GM12801 (cell line): ENCODE results near the gene ZFP2.

Source experiments
- TF ChIP-seq, protein P1 (sequence below): IDR thresholded peaks from one replicate; pipeline ENCODE4 v1.5.1; 2011; ENCODE audit warnings: control low read depth; ENCODE audit not compliant: insufficient read length; ENCODE audit errors: extremely low read depth

The ZFP2 gene

DNA sequence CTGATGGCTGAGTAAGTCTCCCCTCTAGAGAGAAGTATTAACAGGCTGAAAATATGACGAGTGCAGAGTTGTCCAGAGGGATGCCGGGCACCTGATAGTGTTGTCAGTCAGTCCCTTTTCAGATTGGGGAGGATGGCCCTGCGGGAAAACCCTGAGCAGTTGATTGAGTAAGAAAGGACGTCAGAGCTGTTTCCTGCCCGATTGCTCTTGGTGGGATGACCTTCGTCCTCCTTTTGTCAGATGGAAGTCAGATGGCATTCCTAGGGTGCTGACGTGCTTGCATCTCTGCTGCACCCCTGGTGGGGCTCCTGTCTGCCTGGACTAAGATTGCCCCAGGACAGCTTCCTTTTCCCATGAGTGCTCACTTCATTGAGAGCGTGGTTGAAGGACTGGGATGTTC lies 26.1 kb upstream of the ZFP2 start:
- TF ChIP-seq, protein P1, sequence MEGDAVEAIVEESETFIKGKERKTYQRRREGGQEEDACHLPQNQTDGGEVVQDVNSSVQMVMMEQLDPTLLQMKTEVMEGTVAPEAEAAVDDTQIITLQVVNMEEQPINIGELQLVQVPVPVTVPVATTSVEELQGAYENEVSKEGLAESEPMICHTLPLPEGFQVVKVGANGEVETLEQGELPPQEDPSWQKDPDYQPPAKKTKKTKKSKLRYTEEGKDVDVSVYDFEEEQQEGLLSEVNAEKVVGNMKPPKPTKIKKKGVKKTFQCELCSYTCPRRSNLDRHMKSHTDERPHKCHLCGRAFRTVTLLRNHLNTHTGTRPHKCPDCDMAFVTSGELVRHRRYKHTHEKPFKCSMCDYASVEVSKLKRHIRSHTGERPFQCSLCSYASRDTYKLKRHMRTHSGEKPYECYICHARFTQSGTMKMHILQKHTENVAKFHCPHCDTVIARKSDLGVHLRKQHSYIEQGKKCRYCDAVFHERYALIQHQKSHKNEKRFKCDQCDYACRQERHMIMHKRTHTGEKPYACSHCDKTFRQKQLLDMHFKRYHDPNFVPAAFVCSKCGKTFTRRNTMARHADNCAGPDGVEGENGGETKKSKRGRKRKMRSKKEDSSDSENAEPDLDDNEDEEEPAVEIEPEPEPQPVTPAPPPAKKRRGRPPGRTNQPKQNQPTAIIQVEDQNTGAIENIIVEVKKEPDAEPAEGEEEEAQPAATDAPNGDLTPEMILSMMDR = no peak

DNA sequence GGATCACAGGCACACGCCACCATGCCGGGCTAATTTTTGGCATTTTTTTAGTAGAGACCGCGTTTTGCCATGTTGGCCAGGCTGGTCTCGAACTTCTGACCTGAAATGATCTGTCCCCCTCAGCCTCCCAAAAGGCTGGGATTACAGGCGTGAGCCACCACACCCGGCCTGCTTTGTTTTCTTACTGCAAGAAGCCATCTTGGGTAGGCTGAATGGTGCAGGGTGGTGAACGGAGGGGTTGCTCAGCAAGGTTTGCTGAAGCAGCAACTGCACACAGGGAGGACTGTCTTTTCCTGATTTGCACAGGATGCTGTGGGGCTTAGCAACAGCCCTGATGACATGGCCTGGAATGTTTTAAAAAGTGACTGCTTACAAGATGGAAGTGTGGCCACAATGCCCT lies 25.3 kb upstream of the ZFP2 start:
- TF ChIP-seq, protein P1 = no peak

DNA sequence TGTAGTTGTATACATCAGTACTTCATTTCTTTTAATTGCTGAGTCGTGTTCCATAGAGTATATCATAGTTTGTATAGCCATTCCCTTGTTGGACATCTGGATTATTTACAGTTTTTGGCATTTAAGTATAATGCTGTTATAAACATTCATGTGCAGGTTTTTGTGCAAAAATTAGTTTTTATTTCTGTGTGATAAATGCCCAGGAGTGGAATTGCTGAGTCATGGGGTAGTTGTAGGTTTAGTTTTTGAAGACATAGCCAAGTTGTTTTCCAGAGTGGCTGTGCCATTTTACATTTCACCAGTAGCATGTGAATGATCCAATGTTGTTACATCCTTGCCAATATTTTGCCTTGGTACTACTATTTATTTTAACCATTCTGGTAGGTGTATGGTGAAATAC lies 23.4 kb upstream of the ZFP2 start:
- TF ChIP-seq, protein P1 = no peak

DNA sequence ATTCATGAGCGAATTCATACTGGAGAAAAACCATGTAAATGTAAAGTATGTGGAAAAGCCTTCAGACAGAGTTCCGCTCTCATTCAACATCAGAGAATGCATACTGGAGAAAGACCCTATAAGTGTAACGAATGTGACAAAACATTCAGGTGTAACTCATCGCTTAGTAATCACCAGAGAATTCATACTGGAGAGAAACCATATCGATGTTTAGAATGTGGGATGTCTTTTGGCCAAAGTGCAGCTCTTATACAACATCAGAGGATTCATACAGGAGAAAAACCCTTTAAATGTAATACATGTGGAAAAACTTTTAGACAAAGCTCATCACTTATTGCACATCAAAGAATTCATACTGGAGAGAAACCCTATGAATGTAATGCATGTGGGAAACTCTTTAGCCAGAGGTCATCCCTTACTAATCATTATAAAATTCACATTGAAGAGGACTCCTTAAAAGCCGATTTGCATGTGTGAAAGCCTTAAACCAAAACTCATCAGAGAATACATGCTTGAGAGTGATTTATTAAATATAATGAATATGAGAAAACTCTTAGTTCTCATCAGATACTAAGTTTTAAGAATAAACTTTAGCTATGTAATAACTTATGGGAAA lies 11.8 kb upstream of the ZFP2 start:
- TF ChIP-seq, protein P1 = no peak

DNA sequence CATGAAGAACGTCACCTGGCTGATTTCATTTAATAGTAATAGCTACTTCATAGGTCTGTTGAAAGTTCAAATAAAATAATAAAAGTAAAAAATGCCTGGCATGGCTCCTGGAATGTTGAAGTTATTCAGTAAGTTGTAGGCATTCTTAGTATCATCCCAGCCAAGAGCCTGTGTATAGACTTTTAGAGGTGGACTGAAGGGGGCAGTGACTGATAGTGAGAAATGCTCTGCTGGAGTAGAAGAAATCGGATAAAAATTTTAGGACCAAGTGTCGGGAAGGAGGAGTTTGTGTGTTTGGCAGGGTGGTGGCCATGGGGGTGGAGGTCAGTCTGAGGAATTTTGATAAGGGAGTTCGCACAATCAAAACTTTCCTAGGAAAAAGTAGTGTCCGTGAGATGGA lies 3.6 kb downstream of the ZFP2 start:
- TF ChIP-seq, protein P1 = no peak

DNA sequence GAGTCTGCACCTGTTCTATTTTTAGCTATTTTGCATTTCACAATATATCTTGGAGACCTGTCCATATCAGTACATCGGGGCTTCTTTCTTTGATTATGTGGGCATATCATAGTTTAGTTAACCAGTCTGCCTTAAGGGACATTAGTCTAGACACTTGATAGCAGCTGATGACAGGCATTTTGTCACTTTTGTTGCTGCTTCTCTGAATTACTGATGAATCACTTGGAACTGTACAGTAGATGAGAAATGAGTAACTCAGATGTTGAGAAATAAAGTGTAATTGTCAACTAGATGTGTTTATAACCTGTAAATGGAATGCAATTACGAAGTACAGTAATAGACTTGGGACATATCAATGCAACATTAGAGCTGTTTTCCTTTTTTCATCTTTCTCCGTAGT lies 7.1 kb downstream of the ZFP2 start:
- TF ChIP-seq, protein P1 = no peak

DNA sequence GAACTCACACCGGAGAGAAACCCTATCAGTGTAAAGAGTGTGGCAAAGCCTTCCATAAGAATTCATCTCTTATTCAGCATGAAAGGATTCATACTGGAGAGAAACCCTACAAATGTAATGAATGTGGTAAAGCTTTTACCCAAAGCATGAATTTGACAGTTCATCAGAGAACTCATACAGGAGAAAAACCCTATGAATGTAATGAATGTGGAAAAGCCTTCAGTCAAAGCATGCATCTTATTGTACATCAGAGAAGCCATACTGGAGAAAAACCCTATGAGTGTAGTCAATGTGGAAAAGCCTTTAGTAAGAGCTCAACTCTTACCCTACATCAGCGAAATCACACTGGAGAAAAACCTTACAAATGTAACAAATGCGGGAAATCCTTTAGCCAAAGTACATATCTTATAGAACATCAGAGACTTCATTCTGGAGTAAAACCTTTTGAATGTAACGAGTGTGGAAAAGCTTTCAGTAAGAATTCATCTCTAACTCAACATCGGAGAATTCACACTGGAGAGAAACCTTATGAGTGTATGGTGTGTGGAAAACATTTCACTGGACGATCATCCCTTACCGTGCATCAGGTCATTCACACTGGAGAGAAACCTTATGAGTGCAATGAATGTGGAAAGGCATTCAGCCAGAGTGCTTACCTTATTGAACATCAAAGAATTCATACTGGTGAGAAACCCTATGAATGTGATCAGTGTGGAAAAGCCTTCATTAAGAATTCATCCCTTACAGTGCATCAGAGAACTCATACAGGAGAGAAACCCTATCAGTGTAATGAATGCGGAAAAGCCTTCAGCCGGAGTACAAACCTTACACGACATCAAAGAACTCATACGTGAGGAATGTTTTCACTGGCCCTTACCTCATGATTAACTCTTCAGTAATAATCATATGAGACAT lies 36.4 kb downstream of the ZFP2 start:
- TF ChIP-seq, protein P1 = no peak
